B cell (primary cell): ENCODE data around the gene SLC4A8. TPM values are rescaled to one million over a fixed set of nuclear protein-coding genes. Genes with fewer than 3 reads are reported as not detected.

Source experiments
- ATAC-seq: fragments of 200-7000 bp; cut with Tn5 transposase; one replicate; pipeline ENCODE4 v1.10.0; 2021; ENCODE audit warnings: low read depth, mild to moderate bottlenecking, moderate number of reproducible peaks, moderate library complexity
- CTCF ChIA-PET: fragments of 350-600 bp; sonication (Branson Sonifier 250); formaldehyde crosslinking; loops from one replicate; lab custom pipeline; 2021; ENCODE audit warnings: antibody characterized with exemption, inconsistent platforms; lab: Charles Lee
- POLR2A ChIA-PET: fragments of 350-600 bp; sonication (Branson Sonifier 250); formaldehyde crosslinking; loops from one replicate; lab custom pipeline; 2021; ENCODE audit warnings: antibody characterized with exemption; lab: Charles Lee
- DNase-seq: peaks from one replicate; pipeline ENCODE4 v3.0.0; 2013
- H2AFZ ChIP-seq: 2 replicates; pipeline ENCODE4 v1.6.1; 2012; ENCODE audit warnings: mild to moderate bottlenecking, low read depth, low read length; ENCODE audit not compliant: insufficient read depth, poor library complexity, severe bottlenecking
- H3K27ac ChIP-seq, 2 donors: 1 replicate in 1 of 2; 2 replicates in 1 of 2; pipeline ENCODE4 v1.5.1; 2012 to 2013; ENCODE audit warnings: low read length in 2 of 2, mild to moderate bottlenecking in 2 of 2, moderate library complexity in 1 of 2
- H3K27me3 ChIP-seq, 4 experiments: fragments of 200-600 bp in 1 of 4; sonication (generic) in 1 of 4; replicated peaks in 1 of 4; 1 replicate in 2 of 4; 2 replicates in 2 of 4; pipeline versions ENCODE4 v1.6.1 to v1.7.0; 2013 to 2016; ENCODE audit warnings: low read length in 3 of 4, mild to moderate bottlenecking in 2 of 4, mixed read lengths in 1 of 4, moderate library complexity in 1 of 4; ENCODE audit not compliant: insufficient read depth in 4 of 4, control insufficient read depth in 3 of 4; ENCODE audit errors: control extremely low read depth in 1 of 4
- H3K36me3 ChIP-seq, 2 experiments: replicated peaks in 1 of 2; 1 replicate in 1 of 2; 2 replicates in 1 of 2; pipeline versions ENCODE4 v1.6.1 to v1.7.1; 2013; ENCODE audit warnings: low read length in 1 of 2; ENCODE audit not compliant: insufficient read depth in 2 of 2, control insufficient read depth in 1 of 2; ENCODE audit errors: control extremely low read depth in 1 of 2, extremely low read depth in 1 of 2
- H3K4me1 ChIP-seq, 2 donors: fragments of 200-600 bp in 1 of 2; sonication (generic) in 1 of 2; 1 replicate in 1 of 2; 2 replicates in 1 of 2; pipeline versions ENCODE4 v1.5.1 to v1.6.1; 2013 to 2017; ENCODE audit warnings: low read length in 2 of 2; ENCODE audit not compliant: control insufficient read depth in 2 of 2, insufficient read depth in 2 of 2
- H3K4me2 ChIP-seq: replicated peaks from 2 replicates; pipeline ENCODE3; 2012; ENCODE audit warnings: mild to moderate bottlenecking, low read depth, low read length; ENCODE audit not compliant: poor library complexity, severe bottlenecking
- H3K4me3 ChIP-seq, 5 experiments: fragments of 200-600 bp in 1 of 5; sonication (generic) in 1 of 5; 1 replicate in 3 of 5; 2 replicates in 2 of 5; pipeline versions ENCODE4 v1.5.1 to v1.7.0; 2011 to 2016; ENCODE audit warnings: low read length in 4 of 5, mild to moderate bottlenecking in 4 of 5, low read depth in 2 of 5, control low read depth in 1 of 5, moderate library complexity in 1 of 5; ENCODE audit not compliant: insufficient read depth in 1 of 5; ENCODE audit errors: control extremely low read depth in 1 of 5, extremely low read depth in 1 of 5
- H3K79me2 ChIP-seq: fragments of 200-600 bp; sonication (generic); one replicate; pipeline ENCODE4 v1.6.0; 2016; ENCODE audit warnings: low read length; ENCODE audit not compliant: control insufficient read depth, insufficient read depth
- H3K9ac ChIP-seq: fragments of 200-600 bp; sonication (generic); 2 replicates; pipeline ENCODE4 v1.6.1; 2017; ENCODE audit warnings: mild to moderate bottlenecking, low read length, moderate library complexity
- H3K9me3 ChIP-seq, 3 donors: one replicate each; pipeline versions ENCODE4 v1.6.1 to v1.7.1; 2013; ENCODE audit warnings: low read length in 2 of 3; ENCODE audit not compliant: control insufficient read depth in 2 of 3, insufficient read depth in 1 of 3; ENCODE audit errors: control extremely low read depth in 1 of 3
- H4K20me1 ChIP-seq: 2 replicates; pipeline ENCODE4 v1.6.0; 2012; ENCODE audit warnings: mild to moderate bottlenecking, low read length; ENCODE audit not compliant: insufficient read depth, control insufficient read depth, poor library complexity, severe bottlenecking
- H3K27ac Mint-ChIP-seq: one replicate; pipeline ENCODE4 v1.8.0; 2021; ENCODE audit warnings: mixed read lengths
- H3K27me3 Mint-ChIP-seq: one replicate; pipeline ENCODE4 v1.8.0; 2021; ENCODE audit warnings: mixed read lengths
- H3K4me1 Mint-ChIP-seq: one replicate; pipeline ENCODE4 v1.8.0; 2021; ENCODE audit warnings: mixed read lengths
- H3K4me3 Mint-ChIP-seq: one replicate; pipeline ENCODE4 v1.8.0; 2021; ENCODE audit warnings: mixed read lengths
- H3K9me3 Mint-ChIP-seq: one replicate; pipeline ENCODE4 v1.8.0; 2022; ENCODE audit warnings: mixed read lengths; ENCODE audit not compliant: insufficient read depth
- CTCF ChIP-seq: fragments of 200-600 bp; IDR thresholded peaks from one replicate; pipeline ENCODE4 v1.8.0; 2022; ENCODE audit warnings: antibody characterized with exemption, mild to moderate bottlenecking
- EZH2 ChIP-seq: IDR thresholded peaks from 2 replicates; pipeline ENCODE4 v1.6.1; 2012; ENCODE audit warnings: borderline replicate concordance, low read depth, mild to moderate bottlenecking, moderate library complexity, low read length; ENCODE audit not compliant: insufficient read depth, poor library complexity, severe bottlenecking
- WGBS: methylation state at CpG from one replicate; pipeline ENCODE4 v1.1.5; 2013; ENCODE audit warnings: missing lambda C conversion rate; ENCODE audit not compliant: insufficient coverage; 5-methylcytosine and 5-hydroxymethylcytosine counted together
- intact Hi-C: fragments of 100-400 bp; cut with micrococcal nuclease; formaldehyde crosslinking; loops from one replicate; pipeline ENCODE4 v1.10.0; 2022
- polyA plus RNA-seq: library from polyadenylated mRNA; depleted of rRNA; stranded (reverse); fragments of >200 nt; gene quantifications from 2 replicates; pipeline ENCODE4 v1.2.3, GENCODE V29; 2012
- total RNA-seq, 2 donors: library from RNA; stranded (reverse); fragments of 120-200 nt in 1 of 2; gene quantifications; 1 replicate in 1 of 2; 2 replicates in 1 of 2; pipeline versions ENCODE4 v1.2.3 to v1.2.4, GENCODE V29; 2013 to 2022

Gene SLC4A8
- total and polyA plus RNA-seq, 2 donors (not counting 1 experiment from before 2014, with no cell fraction given) = 3.1 to 3.2 TPM

GRCh38 chr12:51465491-51465890, 40.9 kb downstream of the SLC4A8 start:
- Histone ChIP-seq H3K4me2 (no peak overlapping the region), H4K20me1 (no peaks in the 10 kb centered on the region), H3K36me3 (peaks cover 0 to 6% of the 10 kb centered on the region in 2 experiments), H3K4me1 (no peaks in the 10 kb centered on the region), H3K27me3 (no peaks in the 10 kb centered on the region), H3K9ac (no peak overlapping the region), H3K9me3 (no peaks in the 10 kb centered on the region), H2AFZ (no peak overlapping the region), H3K4me3 (no peak overlapping the region), H3K27ac (no peak overlapping the region), H3K79me2 (no peaks in the 10 kb centered on the region)
- H3K4me3 Mint-ChIP-seq = no peak overlapping the region
- no peaks in the 10 kb centered on the region for H3K9me3 Mint-ChIP-seq
- no peaks in the 10 kb centered on the region for H3K4me1 Mint-ChIP-seq
- no peak for DNase-seq
- CTCF ChIA-PET = no interaction called here
- H3K27me3 Mint-ChIP-seq = no peaks in the 10 kb centered on the region
- ATAC-seq = no peak
- TF ChIP-seq CTCF (no peak), EZH2 (no peak)
- no CpG with 5 or more reads among the region's 1 CpG for WGBS
- POLR2A ChIA-PET = no interaction called here
- intact Hi-C loops = no loop called here
- no peak overlapping the region for H3K27ac Mint-ChIP-seq

GRCh38 chr12:51470116-51470515, 45.5 kb downstream of the SLC4A8 start:
- Histone ChIP-seq H3K27ac (no peak overlapping the region), H3K27me3 (no peaks in the 10 kb centered on the region), H3K4me1 (peaks cover 0 to 5% of the 10 kb centered on the region in 2 donors), H3K9ac (no peak overlapping the region), H3K4me2 (no peak overlapping the region), H3K4me3 (no peak overlapping the region), H3K9me3 (no peaks in the 10 kb centered on the region), H3K79me2 (no peaks in the 10 kb centered on the region), H2AFZ (no peak overlapping the region), H4K20me1 (no peaks in the 10 kb centered on the region), H3K36me3 (peaks cover 2 to 8% of the 10 kb centered on the region in 2 experiments)
- 100% methylated on average over 1 of the region's 1 CpG for WGBS
- CTCF ChIA-PET = no interaction called here
- no peak overlapping the region for H3K27ac Mint-ChIP-seq
- TF ChIP-seq CTCF = no peak
- TF ChIP-seq EZH2 = no peak
- intact Hi-C loops = no loop called here
- DNase-seq = no peak
- H3K4me1 Mint-ChIP-seq = peaks cover 4% of the 10 kb centered on the region
- no peaks in the 10 kb centered on the region for H3K9me3 Mint-ChIP-seq
- ATAC-seq = no peak
- POLR2A ChIA-PET = no interaction called here
- no peaks in the 10 kb centered on the region for H3K27me3 Mint-ChIP-seq
- H3K4me3 Mint-ChIP-seq = no peak overlapping the region
